ENCODE measurements around the gene BCAR1. TPM values are rescaled to one million over a fixed set of nuclear protein-coding genes. Genes with fewer than 3 reads are reported as not detected.
A peak's percentile ranks its signal among the peaks of the same experiment; 100 is the strongest.

BCAR1 gene
- total and polyA plus RNA-seq, 7 experiments from 2014 or later, result not detected

DNA sequence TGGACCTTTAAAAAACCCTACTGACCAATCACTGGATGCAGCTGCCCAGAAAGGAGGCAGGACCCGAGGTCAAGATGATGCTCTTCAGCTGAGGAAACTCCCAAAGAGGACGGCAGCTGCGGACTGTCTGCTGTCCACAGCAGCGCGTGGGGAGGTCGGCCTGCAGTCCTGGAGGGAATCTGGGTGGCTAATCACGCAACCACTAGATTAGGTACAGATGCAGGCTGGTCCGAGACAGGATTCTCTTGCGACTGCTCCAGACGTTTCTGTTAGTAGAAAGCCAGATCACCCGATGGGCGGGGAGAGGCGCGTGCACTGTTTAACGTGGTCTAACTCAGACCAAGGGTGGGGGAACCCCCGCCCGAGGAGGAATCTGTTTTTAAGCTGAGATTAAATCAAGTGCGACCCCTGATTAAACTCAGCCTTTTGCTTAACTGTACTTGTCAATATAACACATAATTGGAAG, 53.3 kb downstream of the BCAR1 start:
- Histone ChIP-seq H3K27ac (ENCODE audit: low read depth, low read length) (no peak overlapping the region), H3K4me1 (ENCODE audit: control insufficient read depth in 2 of 2, insufficient read depth in 2 of 2, low read length in 2 of 2) (peaks cover 0 to 14% of the 10 kb centered on the region in 2 donors), H3K27me3 (ENCODE audit: control insufficient read depth in 2 of 2, insufficient read depth in 2 of 2, low read length in 2 of 2) (peaks cover 0 to 3% of the 10 kb centered on the region in 2 donors), H3K36me3 (ENCODE audit: control insufficient read depth in 2 of 3, insufficient read depth in 3 of 3, low read length in 3 of 3) (no peaks in the 10 kb centered on the region), H3K9me3 (ENCODE audit: control insufficient read depth in 2 of 3, low read length in 3 of 3) (no peaks in the 10 kb centered on the region), H3K4me3 (ENCODE audit: low read length) (no peak overlapping the region)
- no peaks in the 10 kb centered on the region for H3K9me3 Mint-ChIP-seq
- intact Hi-C loops (cut with micrococcal nuclease), result loop anchor here (5.0 kb wide), 2 partner anchors 34 to 369 kb away; partner anchors contain the start of gene GABARAPL2 (in 1 of the 2)
- POLR2A ChIA-PET, result interaction anchor here (1.1 kb wide), 1 partner anchor 36 kb away, joined by 3 read pairs; no protein-coding TSS in a partner anchor
- H3K27ac Mint-ChIP-seq, result no peak overlapping the region
- no peak overlapping the region for H3K4me3 Mint-ChIP-seq
- H3K4me1 Mint-ChIP-seq, result peaks cover 10 to 29% (median 22%) of the 10 kb centered on the region in 7 donors
- DNase-seq (no peak), ATAC-seq (no peak)
- peaks cover 12 to 24% (median 14%) of the 10 kb centered on the region in 5 donors for H3K27me3 Mint-ChIP-seq
- CTCF ChIA-PET, result interaction anchor here (0.9 to 2.8 kb wide), 7 partner anchors 35 to 273 kb away, joined by 3 to 18 read pairs (median 4); no protein-coding TSS in a partner anchor
- no peaks in the 10 kb centered on the region for H3K36me3 Mint-ChIP-seq

DNA sequence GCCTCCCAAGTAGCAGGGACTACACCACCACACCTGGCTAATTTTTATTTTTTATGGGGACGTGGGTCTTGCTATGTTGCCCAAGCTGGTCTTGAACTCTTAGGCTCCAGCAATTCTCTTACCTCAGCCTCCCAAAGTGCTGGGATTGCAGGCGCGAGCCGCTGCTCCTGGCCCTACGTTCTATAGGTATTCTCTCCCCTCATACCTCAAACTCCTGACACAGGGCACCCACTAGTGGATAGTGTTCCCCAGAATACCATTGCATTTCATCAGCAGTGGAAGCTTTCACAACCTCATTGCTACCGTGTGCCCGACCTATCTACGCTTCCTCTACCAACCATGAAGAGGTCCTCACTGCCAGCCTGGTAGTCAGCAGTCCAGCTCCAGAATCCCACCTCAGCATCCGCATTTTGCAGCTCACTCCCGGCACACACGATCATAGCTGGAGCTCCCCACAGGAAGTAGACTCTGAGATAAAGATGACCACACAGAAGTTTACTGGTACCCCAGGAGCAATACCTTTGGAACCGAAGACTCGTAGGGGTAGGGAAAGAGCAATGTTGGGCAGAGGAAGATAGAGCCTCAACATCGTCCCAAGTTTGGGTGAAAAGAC, 53.8 kb downstream of the BCAR1 start:
- CTCF ChIA-PET, result interaction anchor here (0.7 to 1.9 kb wide), 5 partner anchors 36 to 206 kb away, joined by 3 to 4 read pairs (median 3); no protein-coding TSS in a partner anchor
- no peak overlapping the region for H3K27ac Mint-ChIP-seq

DNA sequence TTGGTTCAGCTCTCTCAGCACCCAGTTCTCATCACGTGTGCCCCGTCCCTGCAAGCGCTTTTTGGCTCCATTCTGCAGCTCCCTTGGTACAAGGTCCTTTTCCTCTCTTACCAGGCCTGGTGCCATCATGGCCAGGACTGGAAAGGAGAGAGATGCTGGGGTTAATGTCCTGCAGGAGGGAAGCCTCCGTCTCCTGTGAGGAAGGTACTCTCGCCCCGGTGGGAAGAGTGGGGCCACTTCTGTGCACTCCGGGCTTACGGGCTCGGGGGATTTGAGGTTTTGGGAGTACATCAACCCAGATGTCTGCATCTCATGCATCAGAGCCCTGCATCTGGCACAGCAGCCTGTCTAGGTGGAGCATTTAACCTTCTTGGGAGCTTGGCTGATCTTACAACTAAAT, 54.6 kb downstream of the BCAR1 start:
- Histone ChIP-seq H3K27ac (ENCODE audit: low read depth, low read length) (no peak overlapping the region), H3K4me1 (ENCODE audit: control insufficient read depth in 2 of 2, insufficient read depth in 2 of 2, low read length in 2 of 2) (peaks cover 0 to 12% of the 10 kb centered on the region in 2 donors), H3K4me3 (ENCODE audit: low read length) (no peak overlapping the region), H3K36me3 (ENCODE audit: control insufficient read depth in 2 of 3, insufficient read depth in 3 of 3, low read length in 3 of 3) (no peaks in the 10 kb centered on the region), H3K27me3 (ENCODE audit: control insufficient read depth in 2 of 2, insufficient read depth in 2 of 2, low read length in 2 of 2) (peaks cover 0 to 3% of the 10 kb centered on the region in 2 donors), H3K9me3 (ENCODE audit: control insufficient read depth in 2 of 3, low read length in 3 of 3) (no peaks in the 10 kb centered on the region)
- intact Hi-C loops (cut with micrococcal nuclease), result loop anchor here (5.0 kb wide), 2 partner anchors 35 to 370 kb away; partner anchors contain the start of gene GABARAPL2 (in 1 of the 2)
- ATAC-seq (no peak), DNase-seq (no peak)
- H3K9me3 Mint-ChIP-seq, result no peaks in the 10 kb centered on the region
- no peak overlapping the region for H3K4me3 Mint-ChIP-seq
- H3K4me1 Mint-ChIP-seq, result peaks cover 10 to 26% (median 19%) of the 10 kb centered on the region in 7 donors
- CTCF ChIA-PET, result interaction anchor here (0.7 to 1.9 kb wide), 6 partner anchors 37 to 206 kb away, joined by 3 to 4 read pairs (median 3); no protein-coding TSS in a partner anchor
- no peak overlapping the region for H3K27ac Mint-ChIP-seq
- POLR2A ChIA-PET, result no interaction called here
- peaks cover 12 to 27% (median 14%) of the 10 kb centered on the region in 5 donors for H3K27me3 Mint-ChIP-seq
- H3K36me3 Mint-ChIP-seq, result no peaks in the 10 kb centered on the region

More for the DNA sequence above, 53.8 kb downstream of the BCAR1 start:
- Histone ChIP-seq H3K4me1 (ENCODE audit: control insufficient read depth in 2 of 2, insufficient read depth in 2 of 2, low read length in 2 of 2) (peaks cover 0 to 14% of the 10 kb centered on the region in 2 donors), H3K27ac (ENCODE audit: low read depth, low read length) (no peak overlapping the region), H3K27me3 (ENCODE audit: control insufficient read depth in 2 of 2, insufficient read depth in 2 of 2, low read length in 2 of 2) (peaks cover 0 to 3% of the 10 kb centered on the region in 2 donors), H3K4me3 (ENCODE audit: low read length) (no peak overlapping the region), H3K36me3 (ENCODE audit: control insufficient read depth in 2 of 3, insufficient read depth in 3 of 3, low read length in 3 of 3) (no peaks in the 10 kb centered on the region), H3K9me3 (ENCODE audit: control insufficient read depth in 2 of 3, low read length in 3 of 3) (no peaks in the 10 kb centered on the region)
- no peaks in the 10 kb centered on the region for H3K9me3 Mint-ChIP-seq
- peaks cover 12 to 27% (median 14%) of the 10 kb centered on the region in 5 donors for H3K27me3 Mint-ChIP-seq
- ATAC-seq, result no peak
- no peak for DNase-seq
- H3K4me3 Mint-ChIP-seq, result no peak overlapping the region
- POLR2A ChIA-PET, result no interaction called here
- intact Hi-C loops (cut with micrococcal nuclease), result loop anchor here (5.0 kb wide), 2 partner anchors 35 to 370 kb away; partner anchors contain the start of gene GABARAPL2 (in 1 of the 2)
- H3K36me3 Mint-ChIP-seq, result no peaks in the 10 kb centered on the region
- peaks cover 10 to 29% (median 22%) of the 10 kb centered on the region in 7 donors for H3K4me1 Mint-ChIP-seq

DNA sequence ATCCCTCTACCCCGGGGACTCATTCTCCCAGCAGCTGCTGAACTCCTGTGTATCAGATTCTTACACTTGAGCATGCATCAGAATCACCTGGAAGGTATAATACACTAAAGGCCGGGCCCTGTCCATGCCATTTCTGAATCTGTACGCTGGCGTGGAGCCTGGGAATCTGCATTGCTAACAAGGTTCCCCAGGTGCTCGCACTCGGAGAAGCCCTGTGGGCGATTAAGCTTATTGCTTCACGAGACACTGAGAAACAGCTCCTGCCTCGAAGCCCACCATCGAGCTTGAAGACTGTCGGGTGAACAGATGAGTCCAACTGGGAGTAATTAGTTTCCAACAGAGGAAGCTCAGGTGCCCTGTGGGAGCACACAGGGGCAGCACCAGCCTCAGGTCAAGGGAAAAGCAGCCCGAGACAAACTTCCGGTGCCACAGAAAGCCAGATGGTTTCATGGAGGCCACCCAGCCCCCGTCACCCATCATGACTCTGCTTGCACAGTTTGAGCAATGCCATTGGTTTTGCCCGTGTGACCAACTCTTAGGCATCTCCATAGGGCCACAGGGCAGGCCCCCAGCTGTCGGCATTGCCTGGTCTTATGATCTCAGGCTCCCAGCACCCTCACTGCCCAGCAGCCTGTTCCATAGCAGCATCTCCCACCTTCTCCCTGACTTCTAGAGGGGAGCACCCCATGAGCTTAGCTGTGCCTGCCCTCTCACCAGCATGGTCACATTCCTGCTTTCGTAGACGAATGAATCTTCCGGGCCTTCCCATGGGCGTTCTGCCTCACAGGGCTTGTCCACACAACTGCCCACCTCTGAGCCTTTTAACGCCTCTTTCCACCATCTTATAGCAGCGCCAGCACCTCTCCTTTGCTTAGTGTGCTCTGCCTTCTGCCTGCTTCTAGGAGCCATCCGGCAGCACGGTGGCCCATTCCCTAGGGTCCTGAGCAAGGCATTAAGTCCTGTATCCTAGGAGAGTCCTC, 55.3 kb downstream of the BCAR1 start:
- Mint-ChIP-seq H3K27me3 (peaks cover 12 to 31% (median 14%) of the 10 kb centered on the region in 5 donors), H3K36me3 (no peaks in the 10 kb centered on the region), H3K27ac (peak overlapping the region in 1 of 9 donors; percentile 13), H3K4me3 (no peak overlapping the region), H3K9me3 (no peaks in the 10 kb centered on the region), H3K4me1 (peaks cover 4 to 19% (median 11%) of the 10 kb centered on the region in 7 donors)
- DNase-seq (peak in 1 of 9 donors; percentile 16), ATAC-seq (no peak)
- H3K4me1 ChIP-seq (ENCODE audit: control insufficient read depth in 2 of 2, insufficient read depth in 2 of 2, low read length in 2 of 2), result peaks cover 0 to 5% of the 10 kb centered on the region in 2 donors
- no peak overlapping the region for H3K27ac ChIP-seq (ENCODE audit: low read depth, low read length)
- H3K9me3 ChIP-seq (ENCODE audit: control insufficient read depth in 2 of 3, low read length in 3 of 3), result no peaks in the 10 kb centered on the region
- ChIA-PET POLR2A (no interaction called here), CTCF (interaction anchor here (0.7 to 1.1 kb wide), 4 partner anchors 189 to 209 kb away, joined by 3 to 4 read pairs (median 3); no protein-coding TSS in a partner anchor)
- no peaks in the 10 kb centered on the region for H3K36me3 ChIP-seq (ENCODE audit: control insufficient read depth in 2 of 3, insufficient read depth in 3 of 3, low read length in 3 of 3)
- H3K27me3 ChIP-seq (ENCODE audit: control insufficient read depth in 2 of 2, insufficient read depth in 2 of 2, low read length in 2 of 2), result peaks cover 0 to 3% of the 10 kb centered on the region in 2 donors
- intact Hi-C loops (cut with micrococcal nuclease), result loop anchor here (5.0 kb wide), 2 partner anchors 36 to 371 kb away; partner anchors contain the start of gene GABARAPL2 (in 1 of the 2)
- H3K4me3 ChIP-seq (ENCODE audit: low read length), result no peak overlapping the region

DNA sequence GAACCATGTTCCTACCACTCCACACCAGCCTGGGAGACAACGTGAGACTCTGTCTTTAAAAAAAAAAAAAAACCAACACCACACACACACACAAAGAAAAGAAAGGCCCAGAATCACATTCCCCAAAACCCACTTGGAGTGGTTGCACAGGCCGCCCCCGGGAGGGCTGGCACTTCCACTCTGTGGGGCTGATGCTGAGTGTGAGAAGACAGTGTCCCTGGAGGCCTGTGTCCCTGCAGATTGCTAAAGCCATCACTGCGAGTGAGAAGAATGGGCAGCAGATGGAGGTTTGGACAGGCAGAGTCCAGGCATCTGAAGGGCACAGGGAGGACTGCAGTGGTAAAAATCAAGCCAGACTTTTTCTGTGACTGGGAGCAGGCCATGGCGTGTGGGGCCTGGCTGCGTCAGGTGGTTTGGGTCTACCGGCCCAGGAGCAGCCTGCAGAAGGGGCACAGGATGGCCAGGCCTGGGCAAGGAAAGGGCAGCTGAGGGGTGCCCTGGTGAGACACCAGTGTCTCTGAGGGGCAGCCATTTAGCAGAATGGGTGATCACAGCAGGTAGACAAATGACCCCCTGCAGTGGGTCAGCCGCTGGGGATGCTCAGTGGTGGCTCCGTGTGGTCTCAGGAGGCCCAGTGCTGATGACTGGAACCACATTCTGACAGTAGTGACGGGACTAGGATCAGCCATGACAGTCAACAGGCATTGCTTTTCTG, 57.5 kb downstream of the BCAR1 start:
- H3K27ac Mint-ChIP-seq, result peak overlapping the region in 1 of 9 donors; percentile 14
- H3K9me3 ChIP-seq (ENCODE audit: control insufficient read depth in 2 of 3, low read length in 3 of 3), result no peaks in the 10 kb centered on the region
- intact Hi-C loops (cut with micrococcal nuclease), result no loop called here
- ChIA-PET POLR2A (no interaction called here), CTCF (no interaction called here)
- H3K36me3 ChIP-seq (ENCODE audit: control insufficient read depth in 2 of 3, insufficient read depth in 3 of 3, low read length in 3 of 3), result no peaks in the 10 kb centered on the region
- ATAC-seq (no peak), DNase-seq (peak in 1 of 9 donors; percentile 13)
- peaks cover 0 to 2% (median 0%) of the 10 kb centered on the region in 7 donors for H3K4me1 Mint-ChIP-seq
- no peaks in the 10 kb centered on the region for H3K36me3 Mint-ChIP-seq
- H3K4me1 ChIP-seq (ENCODE audit: control insufficient read depth in 2 of 2, insufficient read depth in 2 of 2, low read length in 2 of 2), result no peaks in the 10 kb centered on the region
- no peaks in the 10 kb centered on the region for H3K9me3 Mint-ChIP-seq
- H3K4me3 Mint-ChIP-seq, result no peak overlapping the region
- peaks cover 0 to 3% of the 10 kb centered on the region in 2 donors for H3K27me3 ChIP-seq (ENCODE audit: control insufficient read depth in 2 of 2, insufficient read depth in 2 of 2, low read length in 2 of 2)
- peaks cover 13 to 34% (median 18%) of the 10 kb centered on the region in 5 donors for H3K27me3 Mint-ChIP-seq
- H3K4me3 ChIP-seq (ENCODE audit: low read length), result no peak overlapping the region
- H3K27ac ChIP-seq (ENCODE audit: low read depth, low read length), result no peak overlapping the region

DNA sequence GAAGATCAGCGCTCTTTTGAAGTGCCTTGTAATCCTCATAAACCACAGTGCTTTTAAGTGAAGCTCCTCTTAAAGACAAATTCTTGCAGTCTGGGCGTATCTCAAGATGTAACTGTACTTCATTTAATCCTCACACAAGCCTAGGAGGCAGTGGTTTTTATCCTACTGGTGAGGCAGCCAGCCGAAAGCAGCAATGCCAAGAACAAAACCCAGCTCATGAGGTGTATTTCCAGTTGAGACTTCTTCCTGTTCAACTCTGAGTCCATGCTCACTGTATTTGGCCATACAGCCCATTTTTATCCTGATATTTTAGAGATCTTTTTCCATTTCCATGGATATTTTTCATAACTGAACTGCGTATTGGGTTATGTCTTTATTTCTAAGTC, 58.2 kb downstream of the BCAR1 start:
- no peaks in the 10 kb centered on the region for H3K9me3 Mint-ChIP-seq
- Histone ChIP-seq H3K9me3 (ENCODE audit: control insufficient read depth in 2 of 3, low read length in 3 of 3) (no peaks in the 10 kb centered on the region), H3K27ac (ENCODE audit: low read depth, low read length) (no peak overlapping the region), H3K4me3 (ENCODE audit: low read length) (no peak overlapping the region), H3K36me3 (ENCODE audit: control insufficient read depth in 2 of 3, insufficient read depth in 3 of 3, low read length in 3 of 3) (no peaks in the 10 kb centered on the region), H3K4me1 (ENCODE audit: control insufficient read depth in 2 of 2, insufficient read depth in 2 of 2, low read length in 2 of 2) (no peaks in the 10 kb centered on the region), H3K27me3 (ENCODE audit: control insufficient read depth in 2 of 2, insufficient read depth in 2 of 2, low read length in 2 of 2) (peaks cover 0 to 3% of the 10 kb centered on the region in 2 donors)
- peaks cover 10 to 31% (median 16%) of the 10 kb centered on the region in 5 donors for H3K27me3 Mint-ChIP-seq
- DNase-seq (no peak), ATAC-seq (no peak)
- POLR2A ChIA-PET, result no interaction called here
- CTCF ChIA-PET, result no interaction called here
- H3K4me1 Mint-ChIP-seq, result peaks cover 0 to 2% (median 0%) of the 10 kb centered on the region in 7 donors
- peak overlapping the region in 1 of 9 donors; percentile 14 for H3K27ac Mint-ChIP-seq
- H3K36me3 Mint-ChIP-seq, result no peaks in the 10 kb centered on the region
- intact Hi-C loops (cut with micrococcal nuclease), result no loop called here
- no peak overlapping the region for H3K4me3 Mint-ChIP-seq
